ENCODE results near the gene UBR4. TPM values are rescaled to one million over a fixed set of nuclear protein-coding genes. Genes with fewer than 3 reads are reported as not detected.

The UBR4 gene
- polyA plus RNA-seq, 1 experiment, result 80.0 TPM

GRCh38 chr1:19029191-19030085, 180.6 kb downstream of the UBR4 start:
- Histone ChIP-seq H3K4me3 (ENCODE audit: low read depth, low read length) (no peak overlapping the region), H3K36me3 (ENCODE audit: control insufficient read depth, insufficient read depth, low read length) (no peaks in the 10 kb centered on the region), H3K27me3 (ENCODE audit: control insufficient read depth, insufficient read depth, low read length) (0 out of 2 replicates have a peak, but pooled peaks cover 1% of the 10 kb centered on the region)
- ChIA-PET CTCF (no interaction called here), POLR2A (no interaction called here)
- DNase-seq (ENCODE audit: low read depth), result no peak
- TF ChIP-seq CTCF (IDR thresholded peaks at IDR 0.05; ENCODE audit: insufficient read depth, low read depth, low read length), result no peak

GRCh38 chr1:19028546-19029129, 181.4 kb downstream of the UBR4 start:
- no peak for DNase-seq (ENCODE audit: low read depth)
- no peak overlapping the region for H3K4me3 ChIP-seq (ENCODE audit: low read depth, low read length)
- no peak for TF ChIP-seq CTCF (IDR thresholded peaks at IDR 0.05; ENCODE audit: insufficient read depth, low read depth, low read length)
- H3K36me3 ChIP-seq (ENCODE audit: control insufficient read depth, insufficient read depth, low read length), result no peaks in the 10 kb centered on the region
- CTCF ChIA-PET, result no interaction called here
- H3K27me3 ChIP-seq (ENCODE audit: control insufficient read depth, insufficient read depth, low read length), result 0 out of 2 replicates have a peak, but pooled peaks cover 1% of the 10 kb centered on the region
- POLR2A ChIA-PET, result no interaction called here

- POLR2A ChIA-PET, result no interaction called here
- CTCF ChIA-PET, result no interaction called here
Observed at GRCh38 chr1:19028110-19028509, 182.0 kb downstream of the UBR4 start.

More at GRCh38 chr1:19028110-19028509, 182.0 kb downstream of the UBR4 start:
- Histone ChIP-seq H3K36me3 (ENCODE audit: control insufficient read depth, insufficient read depth, low read length) (no peaks in the 10 kb centered on the region), H3K4me3 (ENCODE audit: low read depth, low read length) (no peak overlapping the region), H3K27me3 (ENCODE audit: control insufficient read depth, insufficient read depth, low read length) (0 out of 2 replicates have a peak, but pooled peaks cover 1% of the 10 kb centered on the region)
- DNase-seq (ENCODE audit: low read depth), result no peak
- TF ChIP-seq CTCF (IDR thresholded peaks at IDR 0.05; ENCODE audit: insufficient read depth, low read depth, low read length), result no peak

Other genes with a start within 250 kb of the UBR4 start
- gene EMC1, start 41.3 kb upstream of the UBR4 start, polyA plus RNA-seq (2011; rRNA removed), result 43.2 and 93.8 TPM in 2 replicates
- 31.4 and 37.5 TPM in 2 replicates for gene MRTO4, start 41.5 kb upstream of the UBR4 start, polyA plus RNA-seq (2011; rRNA removed)
- gene AKR7A3, start 78.5 kb upstream of the UBR4 start, polyA plus RNA-seq (2011; rRNA removed), result 0.16 and 0.37 TPM in 2 replicates
- gene AKR7A2, start 101.9 kb upstream of the UBR4 start, polyA plus RNA-seq (2011; rRNA removed), result 51.1 and 73.6 TPM in 2 replicates
- gene SLC66A1, start 102.1 kb upstream of the UBR4 start, polyA plus RNA-seq (2011; rRNA removed), result 11.2 and 17.7 TPM in 2 replicates

Measured in BJ (cell line).